HL-60 (cell line): ENCODE measurements around the gene NOTUM.

Experiments
- CTCF ChIP-seq: IDR thresholded peaks from one replicate; pipeline ENCODE4 v1.5.1; 2011; ENCODE audit warnings: low read length, control low read depth, inconsistent platforms; ENCODE audit not compliant: insufficient read depth
- GABPA ChIP-seq: IDR thresholded peaks from 2 replicates; pipeline ENCODE4 v1.6.1; 2012; ENCODE audit warnings: low read depth
- POLR2AphosphoS5 ChIP-seq: IDR thresholded peaks from 2 replicates; pipeline ENCODE4 v1.6.1; 2012; ENCODE audit warnings: low read depth
- REST ChIP-seq: IDR thresholded peaks from 2 replicates; pipeline ENCODE4 v1.6.1; 2012; ENCODE audit warnings: low read depth; ENCODE audit not compliant: insufficient replicate concordance

GRCh38 chr17:82006468-82007227, 45.7 kb upstream of the NOTUM start:
- TF ChIP-seq REST (no peak), CTCF (no peak), POLR2AphosphoS5 (no peak), GABPA (no peak)
